SK-N-MC (cell line): Measurements from ENCODE around the gene HS2ST1.

ENCODE experiments used
- EZH2 ChIP-seq: fragments of 200-600 bp; sonication (generic); IDR thresholded peaks from one replicate; pipeline ENCODE4 v1.6.1; 2017; ENCODE audit warnings: antibody characterized with exemption
- FOXP2 ChIP-seq: optimal IDR thresholded peaks from 2 replicates; pipeline ENCODE3; 2011; ENCODE audit warnings: mild to moderate bottlenecking, moderate library complexity; ENCODE audit not compliant: insufficient read depth; ENCODE audit errors: extremely low read length, control extremely low read depth
- POLR2AphosphoS5 ChIP-seq: IDR thresholded peaks from 2 replicates; pipeline ENCODE4 v1.6.1; 2012; ENCODE audit warnings: mild to moderate bottlenecking, low read depth, low read length, borderline replicate concordance

GRCh38 chr1:87062687-87063086 is 148.3 kb downstream of the HS2ST1 start:
- TF ChIP-seq EZH2 (no peak), POLR2AphosphoS5 (no peak), FOXP2 (no peak)
